GM19043 (cell line): ENCODE data around the gene SPATA21.
"Not testable (repeated sequence)": the region's sequence is repeated elsewhere in the genome, so short reads cannot be mapped to it uniquely, and the experiment has no call there.

Source experiments
- ATAC-seq: cut with Tn5 transposase; IDR thresholded peaks from one replicate; pipeline ENCODE4 v1.9.1; 2021; ENCODE audit warnings: low read depth; ENCODE audit not compliant: unreplicated experiment

The SPATA21 gene

GRCh38 chr1:16436946-16437474 is at the start of gene SPATA21:
Gene SPATA21, minus strand, starts transcription at chr1:16437424. Its CDS starts 6,053 bp downstream, at chr1:16431371.
- ATAC-seq = no peak

GRCh38 chr1:16487011-16487410 is 49.8 kb upstream of the SPATA21 start:
- not testable (repeated sequence) for ATAC-seq

GRCh38 chr1:16486316-16486715 is 49.1 kb upstream of the SPATA21 start:
- ATAC-seq = not testable (repeated sequence)

GRCh38 chr1:16484931-16485330 is 47.7 kb upstream of the SPATA21 start:
- no peak for ATAC-seq

GRCh38 chr1:16484501-16484835 is 47.2 kb upstream of the SPATA21 start:
- no peak for ATAC-seq

GRCh38 chr1:16483639-16484500 is 46.6 kb upstream of the SPATA21 start:
- ATAC-seq = not testable (repeated sequence)

GRCh38 chr1:16483146-16483545 is 45.9 kb upstream of the SPATA21 start:
- not testable (repeated sequence) for ATAC-seq

GRCh38 chr1:16478091-16478490 is 40.9 kb upstream of the SPATA21 start:
- no peak for ATAC-seq

GRCh38 chr1:16475771-16476770 is 38.8 kb upstream of the SPATA21 start:
- ATAC-seq = not testable (repeated sequence)

GRCh38 chr1:16474891-16475290 is 37.7 kb upstream of the SPATA21 start:
- ATAC-seq = not testable (repeated sequence)

- ATAC-seq = no peak
Measured at GRCh38 chr1:16474166-16474800, 37.1 kb upstream of the SPATA21 start.

GRCh38 chr1:16468558-16468957 is 31.3 kb upstream of the SPATA21 start:
- ATAC-seq = no peak

- ATAC-seq = no peak
Measured at GRCh38 chr1:16464917-16465625, 27.8 kb upstream of the SPATA21 start.

GRCh38 chr1:16462773-16463330 is 25.6 kb upstream of the SPATA21 start:
- ATAC-seq = no peak

- no peak for ATAC-seq
Measured at GRCh38 chr1:16461681-16462080, 24.5 kb upstream of the SPATA21 start.

- ATAC-seq = no peak
Measured at GRCh38 chr1:16459352-16459925, 22.2 kb upstream of the SPATA21 start.

- no peak for ATAC-seq
Measured at GRCh38 chr1:16458831-16459230, 21.6 kb upstream of the SPATA21 start.

GRCh38 chr1:16456151-16456550 is 18.9 kb upstream of the SPATA21 start:
- ATAC-seq = not testable (repeated sequence)

GRCh38 chr1:16454909-16455308 is 17.7 kb upstream of the SPATA21 start:
- not testable (repeated sequence) for ATAC-seq
